ENCODE data around the gene HSP90AB1.

HSP90AB1 gene

GRCh38 chr6:44224029-44224964, 22.6 kb upstream of the HSP90AB1 start:
- Histone ChIP-seq H3K4me3 (ENCODE audit: low read length) (peak overlapping the region; percentile 97), H3K4me1 (ENCODE audit: control insufficient read depth, low read depth, low read length) (peaks cover 42% of the 10 kb centered on the region), H3K9me3 (ENCODE audit: control insufficient read depth, low read depth, low read length) (no peaks in the 10 kb centered on the region), H3K9ac (ENCODE audit: low read length) (peak overlapping the region; percentile 72), H3K27me3 (ENCODE audit: control insufficient read depth, insufficient read depth, low read length) (no peaks in the 10 kb centered on the region), H3K27ac (ENCODE audit: low read length) (no peak overlapping the region), H3K36me3 (ENCODE audit: control insufficient read depth, low read depth, low read length) (peaks cover 19% of the 10 kb centered on the region)

- H3K36me3 ChIP-seq (ENCODE audit: control insufficient read depth, low read depth, low read length) = peaks cover 24% of the 10 kb centered on the region
- H3K9ac ChIP-seq (ENCODE audit: low read length) = no peak overlapping the region
- no peaks in the 10 kb centered on the region for H3K27me3 ChIP-seq (ENCODE audit: control insufficient read depth, insufficient read depth, low read length)
- H3K4me3 ChIP-seq (ENCODE audit: low read length) = peak overlapping the region; percentile 97
- no peaks in the 10 kb centered on the region for H3K9me3 ChIP-seq (ENCODE audit: control insufficient read depth, low read depth, low read length)
- H3K4me1 ChIP-seq (ENCODE audit: control insufficient read depth, low read depth, low read length) = peaks cover 42% of the 10 kb centered on the region
- no peak overlapping the region for H3K27ac ChIP-seq (ENCODE audit: low read length)
Measured at GRCh38 chr6:44224965-44225305, 22.0 kb upstream of the HSP90AB1 start.

GRCh38 chr6:44225579-44226325, 21.1 kb upstream of the HSP90AB1 start:
- no peaks in the 10 kb centered on the region for H3K27me3 ChIP-seq (ENCODE audit: control insufficient read depth, insufficient read depth, low read length)
- peak overlapping the region; percentile 25 for H3K4me3 ChIP-seq (ENCODE audit: low read length)
- H3K9ac ChIP-seq (ENCODE audit: low read length) = no peak overlapping the region
- H3K27ac ChIP-seq (ENCODE audit: low read length) = no peak overlapping the region
- H3K4me1 ChIP-seq (ENCODE audit: control insufficient read depth, low read depth, low read length) = peaks cover 42% of the 10 kb centered on the region
- H3K36me3 ChIP-seq (ENCODE audit: control insufficient read depth, low read depth, low read length) = peaks cover 32% of the 10 kb centered on the region
- no peaks in the 10 kb centered on the region for H3K9me3 ChIP-seq (ENCODE audit: control insufficient read depth, low read depth, low read length)

GRCh38 chr6:44226368-44227147, 20.3 kb upstream of the HSP90AB1 start:
- H3K27me3 ChIP-seq (ENCODE audit: control insufficient read depth, insufficient read depth, low read length) = no peaks in the 10 kb centered on the region
- no peak overlapping the region for H3K9ac ChIP-seq (ENCODE audit: low read length)
- no peak overlapping the region for H3K27ac ChIP-seq (ENCODE audit: low read length)
- no peaks in the 10 kb centered on the region for H3K9me3 ChIP-seq (ENCODE audit: control insufficient read depth, low read depth, low read length)
- H3K4me3 ChIP-seq (ENCODE audit: low read length) = peak overlapping the region; percentile 2
- peaks cover 36% of the 10 kb centered on the region for H3K4me1 ChIP-seq (ENCODE audit: control insufficient read depth, low read depth, low read length)
- H3K36me3 ChIP-seq (ENCODE audit: control insufficient read depth, low read depth, low read length) = peaks cover 40% of the 10 kb centered on the region

DNA sequence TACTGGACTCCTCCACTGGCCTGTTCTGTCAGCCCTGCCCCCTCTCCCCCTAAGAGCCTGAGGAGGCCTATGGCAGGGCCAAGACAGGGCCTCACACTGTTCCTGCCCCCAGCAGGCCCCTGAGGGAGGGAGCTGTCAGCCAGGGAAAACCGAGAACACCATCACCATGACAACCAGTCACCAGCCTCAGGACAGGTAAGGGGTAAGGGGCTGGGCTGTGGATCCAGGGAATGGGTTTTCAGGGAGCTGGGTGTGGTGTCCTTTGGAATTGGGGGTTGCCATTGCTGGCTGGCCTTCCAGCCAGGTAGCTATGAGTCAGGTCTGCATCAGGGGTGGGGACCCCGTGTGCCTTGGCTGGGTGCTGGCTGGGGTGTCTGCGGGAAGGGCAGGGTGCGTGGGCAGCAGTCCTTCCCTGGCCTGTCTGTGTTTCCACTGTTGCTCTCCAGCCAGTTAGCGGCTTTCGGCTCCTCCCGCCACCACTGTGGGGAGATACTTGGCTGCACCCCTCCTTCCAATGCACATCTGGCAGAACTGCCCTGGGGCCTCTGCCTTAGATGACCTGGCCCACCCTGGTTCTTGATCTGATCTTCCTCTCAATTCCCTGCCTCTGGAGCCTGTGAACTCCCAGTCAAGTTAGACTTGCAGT, 19.6 kb upstream of the HSP90AB1 start:
- Histone ChIP-seq H3K9ac (ENCODE audit: low read length) (no peak overlapping the region), H3K4me3 (ENCODE audit: low read length) (no peak overlapping the region), H3K27me3 (ENCODE audit: control insufficient read depth, insufficient read depth, low read length) (no peaks in the 10 kb centered on the region), H3K36me3 (ENCODE audit: control insufficient read depth, low read depth, low read length) (peaks cover 46% of the 10 kb centered on the region), H3K27ac (ENCODE audit: low read length) (no peak overlapping the region), H3K4me1 (ENCODE audit: control insufficient read depth, low read depth, low read length) (peaks cover 31% of the 10 kb centered on the region), H3K9me3 (ENCODE audit: control insufficient read depth, low read depth, low read length) (no peaks in the 10 kb centered on the region)

GRCh38 chr6:44228031-44228430, 18.9 kb upstream of the HSP90AB1 start:
- Histone ChIP-seq H3K36me3 (ENCODE audit: control insufficient read depth, low read depth, low read length) (peaks cover 54% of the 10 kb centered on the region), H3K4me1 (ENCODE audit: control insufficient read depth, low read depth, low read length) (peaks cover 23% of the 10 kb centered on the region), H3K27ac (ENCODE audit: low read length) (no peak overlapping the region), H3K27me3 (ENCODE audit: control insufficient read depth, insufficient read depth, low read length) (no peaks in the 10 kb centered on the region), H3K9me3 (ENCODE audit: control insufficient read depth, low read depth, low read length) (no peaks in the 10 kb centered on the region), H3K4me3 (ENCODE audit: low read length) (no peak overlapping the region), H3K9ac (ENCODE audit: low read length) (no peak overlapping the region)

DNA sequence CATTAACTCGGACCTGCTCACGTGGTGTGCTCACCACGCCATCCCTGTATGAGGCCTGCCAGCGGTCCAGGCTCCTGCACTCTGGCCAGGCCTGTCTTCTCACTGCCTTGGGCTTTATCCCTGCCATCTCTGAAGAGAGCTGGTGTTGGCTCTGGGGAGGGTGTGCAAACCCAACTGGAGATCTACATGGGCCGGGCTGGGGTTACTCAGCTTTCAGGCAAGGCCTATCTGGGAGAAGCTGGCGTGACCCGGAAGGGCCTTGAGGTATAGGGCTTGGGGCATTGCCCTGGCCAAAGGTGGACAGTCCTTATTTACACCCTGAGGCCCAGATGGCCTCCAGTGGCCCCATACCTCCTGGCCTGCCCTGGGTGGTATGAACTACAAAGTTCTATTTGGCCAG, 18.5 kb upstream of the HSP90AB1 start:
- H3K27ac ChIP-seq (ENCODE audit: low read length) = no peak overlapping the region

DNA sequence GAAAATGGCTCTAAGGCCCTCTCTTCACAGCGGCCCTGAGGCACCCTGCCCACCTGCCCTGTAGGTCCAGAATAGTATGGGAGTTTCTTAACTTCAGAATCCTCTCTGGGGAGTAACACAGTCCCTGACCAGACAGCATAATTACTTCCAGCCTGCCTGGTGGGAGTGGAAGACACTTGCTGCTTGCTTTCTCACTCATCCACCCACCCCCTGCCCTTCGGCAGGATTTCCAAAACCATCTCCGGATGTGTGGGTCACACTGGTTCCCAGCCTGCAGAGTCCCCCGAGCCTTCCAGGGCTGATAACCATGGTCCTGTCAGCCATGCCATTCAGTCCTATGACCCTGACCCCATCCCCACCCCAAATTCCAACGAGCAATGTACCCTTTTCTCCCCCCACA, 18.1 kb upstream of the HSP90AB1 start:
- H3K9me3 ChIP-seq (ENCODE audit: control insufficient read depth, low read depth, low read length) = no peaks in the 10 kb centered on the region
- H3K36me3 ChIP-seq (ENCODE audit: control insufficient read depth, low read depth, low read length) = peaks cover 62% of the 10 kb centered on the region
- H3K4me1 ChIP-seq (ENCODE audit: control insufficient read depth, low read depth, low read length) = peaks cover 23% of the 10 kb centered on the region

More for the DNA sequence above, 18.5 kb upstream of the HSP90AB1 start:
- H3K9ac ChIP-seq (ENCODE audit: low read length) = no peak overlapping the region
- H3K9me3 ChIP-seq (ENCODE audit: control insufficient read depth, low read depth, low read length) = no peaks in the 10 kb centered on the region
- peaks cover 58% of the 10 kb centered on the region for H3K36me3 ChIP-seq (ENCODE audit: control insufficient read depth, low read depth, low read length)
- H3K27me3 ChIP-seq (ENCODE audit: control insufficient read depth, insufficient read depth, low read length) = no peaks in the 10 kb centered on the region
- peaks cover 23% of the 10 kb centered on the region for H3K4me1 ChIP-seq (ENCODE audit: control insufficient read depth, low read depth, low read length)
- no peak overlapping the region for H3K4me3 ChIP-seq (ENCODE audit: low read length)

GRCh38 chr6:44229376-44230033, 17.4 kb upstream of the HSP90AB1 start:
- H3K9ac ChIP-seq (ENCODE audit: low read length) = no peak overlapping the region
- H3K9me3 ChIP-seq (ENCODE audit: control insufficient read depth, low read depth, low read length) = no peaks in the 10 kb centered on the region
- H3K27ac ChIP-seq (ENCODE audit: low read length) = no peak overlapping the region
- H3K4me1 ChIP-seq (ENCODE audit: control insufficient read depth, low read depth, low read length) = peaks cover 25% of the 10 kb centered on the region
- H3K36me3 ChIP-seq (ENCODE audit: control insufficient read depth, low read depth, low read length) = peaks cover 63% of the 10 kb centered on the region
- no peaks in the 10 kb centered on the region for H3K27me3 ChIP-seq (ENCODE audit: control insufficient read depth, insufficient read depth, low read length)
- H3K4me3 ChIP-seq (ENCODE audit: low read length) = no peak overlapping the region

More for the DNA sequence above, 18.1 kb upstream of the HSP90AB1 start:
- Histone ChIP-seq H3K9ac (ENCODE audit: low read length) (no peak overlapping the region), H3K27ac (ENCODE audit: low read length) (no peak overlapping the region), H3K27me3 (ENCODE audit: control insufficient read depth, insufficient read depth, low read length) (no peaks in the 10 kb centered on the region), H3K4me3 (ENCODE audit: low read length) (no peak overlapping the region)

DNA sequence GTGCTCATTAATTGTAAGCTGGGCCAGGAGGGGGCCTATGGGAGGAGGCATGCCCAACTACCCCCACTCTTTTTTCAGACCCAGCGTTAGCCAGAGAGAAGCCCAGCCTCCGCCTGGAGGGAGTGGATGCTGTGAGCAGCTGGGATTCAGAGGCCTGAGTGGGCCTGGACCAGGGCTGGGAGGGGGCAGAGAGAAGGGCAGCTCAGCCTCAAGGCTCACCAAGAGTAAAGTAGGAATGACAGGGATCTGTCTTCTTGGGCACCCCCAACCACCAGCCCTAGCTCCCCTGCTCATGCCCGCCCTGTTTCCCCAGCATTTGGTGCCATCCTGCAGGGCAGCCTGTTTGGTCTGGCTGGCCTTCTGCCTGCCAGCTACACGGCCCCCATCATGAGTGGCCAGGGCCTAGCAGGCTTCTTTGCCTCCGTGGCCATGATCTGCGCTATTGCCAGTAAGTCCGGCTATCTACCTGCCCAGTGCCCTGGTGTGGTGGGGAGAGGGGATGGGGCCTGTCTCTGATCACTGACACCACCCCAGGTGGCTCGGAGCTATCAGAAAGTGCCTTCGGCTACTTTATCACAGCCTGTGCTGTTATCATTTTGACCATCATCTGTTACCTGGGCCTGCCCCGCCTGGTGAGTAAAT, 16.7 kb upstream of the HSP90AB1 start:
- Histone ChIP-seq H3K27me3 (ENCODE audit: control insufficient read depth, insufficient read depth, low read length) (no peaks in the 10 kb centered on the region), H3K36me3 (ENCODE audit: control insufficient read depth, low read depth, low read length) (peaks cover 66% of the 10 kb centered on the region), H3K9ac (ENCODE audit: low read length) (no peak overlapping the region), H3K9me3 (ENCODE audit: control insufficient read depth, low read depth, low read length) (no peaks in the 10 kb centered on the region), H3K4me1 (ENCODE audit: control insufficient read depth, low read depth, low read length) (peaks cover 21% of the 10 kb centered on the region), H3K4me3 (ENCODE audit: low read length) (no peak overlapping the region), H3K27ac (ENCODE audit: low read length) (no peak overlapping the region)
